Measurements from ENCODE around the gene PLPPR5.
"Not testable (repeated sequence)": the region's sequence is repeated elsewhere in the genome, so short reads cannot be mapped to it uniquely, and the experiment has no call there.

PLPPR5 gene

GRCh38 chr1:98919211-98919610 is 85.5 kb downstream of the PLPPR5 start:
- peak; percentile 17 for DNase-seq (ENCODE audit: low spot score)

- DNase-seq (ENCODE audit: low spot score): no peak
These were observed 90.1 kb downstream of the PLPPR5 start for GRCh38 chr1:98914547-98914946.

GRCh38 chr1:98910827-98911226 is 93.8 kb downstream of the PLPPR5 start:
- no peak for DNase-seq (ENCODE audit: low spot score)

- no peak for DNase-seq (ENCODE audit: low spot score)
These were observed 95.7 kb downstream of the PLPPR5 start for GRCh38 chr1:98908980-98909379.

- DNase-seq (ENCODE audit: low spot score): no peak
These were observed 97.9 kb downstream of the PLPPR5 start for GRCh38 chr1:98906809-98907208.

- DNase-seq (ENCODE audit: low spot score): no peak
These were observed 98.3 kb downstream of the PLPPR5 start for GRCh38 chr1:98906361-98906760.

GRCh38 chr1:98904684-98905083 is 100.0 kb downstream of the PLPPR5 start:
- DNase-seq (ENCODE audit: low spot score): no peak

GRCh38 chr1:98903726-98904125 is 100.9 kb downstream of the PLPPR5 start:
- no peak for DNase-seq (ENCODE audit: low spot score)

- DNase-seq (ENCODE audit: low spot score): peak; percentile 31
These were observed 101.4 kb downstream of the PLPPR5 start for GRCh38 chr1:98903261-98903660.

GRCh38 chr1:98898940-98899339 is 105.7 kb downstream of the PLPPR5 start:
- DNase-seq (ENCODE audit: low spot score): peak; percentile 3

GRCh38 chr1:98897479-98897878 is 107.2 kb downstream of the PLPPR5 start:
- DNase-seq (ENCODE audit: low spot score): no peak

GRCh38 chr1:98896711-98897445 is 107.8 kb downstream of the PLPPR5 start:
- DNase-seq (ENCODE audit: low spot score): no peak

GRCh38 chr1:98893371-98893770 is 111.3 kb downstream of the PLPPR5 start:
- DNase-seq (ENCODE audit: low spot score): no peak

- no peak for DNase-seq (ENCODE audit: low spot score)
These were observed 115.8 kb downstream of the PLPPR5 start for GRCh38 chr1:98888869-98889268.

GRCh38 chr1:98887507-98887906 is 117.2 kb downstream of the PLPPR5 start:
- no peak for DNase-seq (ENCODE audit: low spot score)

GRCh38 chr1:98884864-98885263 is 119.8 kb downstream of the PLPPR5 start:
- DNase-seq (ENCODE audit: low spot score): peak; percentile 4

- no peak for DNase-seq (ENCODE audit: low spot score)
These were observed 122.8 kb downstream of the PLPPR5 start for GRCh38 chr1:98881901-98882300.

- not testable (repeated sequence) for DNase-seq (ENCODE audit: low spot score)
These were observed 123.4 kb downstream of the PLPPR5 start for GRCh38 chr1:98881234-98881633.

- DNase-seq (ENCODE audit: low spot score): no peak
These were observed 129.8 kb downstream of the PLPPR5 start for GRCh38 chr1:98874828-98875227.

GRCh38 chr1:98870959-98871903 is 133.4 kb downstream of the PLPPR5 start:
- no peak for DNase-seq (ENCODE audit: low spot score)

GRCh38 chr1:98865796-98866195 is 138.9 kb downstream of the PLPPR5 start:
- DNase-seq (ENCODE audit: low spot score): no peak

GRCh38 chr1:98860329-98860728 is 144.3 kb downstream of the PLPPR5 start:
- DNase-seq (ENCODE audit: low spot score): no peak

- DNase-seq (ENCODE audit: low spot score): no peak
These were observed 150.5 kb downstream of the PLPPR5 start for GRCh38 chr1:98854137-98854536.
